GM19467 (cell line): ENCODE results near the gene STATH.
"Not testable (repeated sequence)": the region's sequence is repeated elsewhere in the genome, so short reads cannot be mapped to it uniquely, and the experiment has no call there.

ENCODE experiments used
- ATAC-seq: cut with Tn5 transposase; IDR thresholded peaks from one replicate; pipeline ENCODE4 v1.9.1; 2021; ENCODE audit warnings: mild to moderate bottlenecking, moderate library complexity; ENCODE audit not compliant: unreplicated experiment

The STATH gene, protein sequence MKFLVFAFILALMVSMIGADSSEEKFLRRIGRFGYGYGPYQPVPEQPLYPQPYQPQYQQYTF

DNA sequence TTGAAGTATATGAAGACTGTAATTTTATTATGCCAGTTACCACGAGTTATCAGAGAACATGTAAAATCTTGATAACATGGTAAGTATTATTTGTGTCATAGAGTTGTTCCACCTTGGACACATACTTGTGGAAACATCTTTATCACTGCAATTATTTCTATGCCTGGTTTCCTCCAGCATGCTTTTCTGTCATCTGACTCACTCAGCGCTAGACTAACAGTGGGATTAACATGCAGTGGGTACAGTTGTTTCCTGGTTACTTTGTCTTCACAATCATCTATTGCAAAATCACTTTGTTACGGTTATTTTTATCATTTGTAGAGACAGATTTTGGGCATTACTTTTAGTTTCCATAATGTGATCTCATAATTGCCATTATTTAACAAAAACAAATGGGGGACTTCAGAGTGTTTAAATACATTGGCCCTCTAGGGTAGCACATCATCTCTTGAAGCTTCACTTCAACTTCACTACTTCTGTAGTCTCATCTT is at the start of gene STATH:
Gene STATH (plus strand): TSS at position 441 of the 491 bp plus-strand sequence. CDS start 2,472 bp downstream, outside the sequence.
- no peak for ATAC-seq

DNA sequence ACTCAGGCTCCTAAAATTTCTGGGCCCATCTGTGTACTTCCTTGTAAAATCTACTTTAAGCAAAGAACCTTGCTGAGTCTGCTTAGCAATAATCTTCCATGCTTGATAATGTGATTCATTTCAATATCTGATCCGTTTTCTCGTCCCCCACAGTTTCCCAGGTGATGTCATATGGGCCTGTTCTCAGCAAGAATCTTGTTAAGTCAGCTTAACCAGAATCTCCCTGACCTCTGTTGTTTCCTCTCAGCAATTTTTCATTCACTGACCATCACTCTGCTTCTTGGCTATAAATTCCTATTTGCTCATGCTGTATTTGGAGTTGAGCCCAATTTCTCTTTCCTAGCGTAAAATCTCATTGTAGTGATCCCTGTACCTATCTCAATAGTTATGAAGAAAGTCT is 44.2 kb upstream of the STATH start:
- no peak for ATAC-seq

DNA sequence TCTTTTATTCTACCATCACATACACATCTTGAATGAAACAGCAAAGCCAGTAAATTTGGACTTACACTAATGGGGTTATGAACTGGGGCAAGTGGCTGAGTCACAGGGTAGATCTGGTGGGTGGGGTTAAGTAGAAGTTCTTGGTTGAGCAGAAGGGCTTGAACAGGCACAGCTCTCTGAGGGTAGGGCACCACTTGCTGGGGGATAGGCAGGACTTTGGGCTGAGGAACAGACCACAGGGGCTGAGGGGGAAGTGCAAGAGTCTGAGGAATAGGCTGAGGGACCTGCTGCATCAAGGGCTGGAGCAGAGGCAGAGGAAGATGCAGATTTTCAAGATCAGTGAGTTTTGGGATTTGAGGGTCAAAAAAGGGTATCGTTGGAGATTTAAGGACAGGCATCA is 38.6 kb upstream of the STATH start:
- no peak for ATAC-seq

DNA sequence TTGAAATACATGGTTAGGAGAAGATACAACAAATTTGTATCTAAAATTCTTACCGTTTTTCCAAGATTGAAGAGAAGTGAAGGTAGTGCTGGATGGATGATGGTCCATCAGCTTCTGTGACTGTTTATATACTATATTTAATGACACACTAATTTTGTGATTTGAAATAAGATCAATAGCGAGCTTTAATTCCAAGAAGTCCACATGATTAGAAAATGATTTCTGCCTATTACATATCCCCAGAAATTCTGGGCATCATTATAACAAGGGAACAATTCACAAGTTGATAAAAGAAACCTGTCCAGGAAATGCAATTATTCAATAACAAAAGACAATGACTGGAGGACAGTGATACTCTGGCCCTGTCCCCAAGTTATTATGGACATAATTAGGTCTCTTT is 30.1 kb upstream of the STATH start, which contains the start of gene CSN2:
Gene CSN2 (minus strand): TSS at position 101 of the 400 bp plus-strand sequence. CDS start 4,733 bp downstream, outside the sequence.
- no peak for ATAC-seq

DNA sequence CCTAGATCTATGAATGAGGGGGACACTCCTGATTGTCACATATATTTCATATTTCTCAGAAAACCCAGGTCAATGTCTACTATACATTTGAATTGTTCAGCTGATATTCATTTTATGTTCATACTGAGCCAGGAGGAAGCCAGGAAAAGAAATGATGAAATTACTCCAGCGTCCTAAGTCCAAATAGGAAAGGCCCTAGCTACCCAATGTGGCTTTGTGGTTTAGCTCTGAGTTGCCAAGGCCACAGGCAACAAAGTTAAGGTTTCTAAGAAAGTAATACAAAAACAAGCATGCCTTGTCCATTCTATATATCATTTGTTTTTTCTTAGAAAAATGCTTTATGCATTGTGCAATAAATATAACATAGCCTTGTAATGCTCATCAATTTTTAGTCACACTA is 25.7 kb upstream of the STATH start:
- ATAC-seq = no peak

DNA sequence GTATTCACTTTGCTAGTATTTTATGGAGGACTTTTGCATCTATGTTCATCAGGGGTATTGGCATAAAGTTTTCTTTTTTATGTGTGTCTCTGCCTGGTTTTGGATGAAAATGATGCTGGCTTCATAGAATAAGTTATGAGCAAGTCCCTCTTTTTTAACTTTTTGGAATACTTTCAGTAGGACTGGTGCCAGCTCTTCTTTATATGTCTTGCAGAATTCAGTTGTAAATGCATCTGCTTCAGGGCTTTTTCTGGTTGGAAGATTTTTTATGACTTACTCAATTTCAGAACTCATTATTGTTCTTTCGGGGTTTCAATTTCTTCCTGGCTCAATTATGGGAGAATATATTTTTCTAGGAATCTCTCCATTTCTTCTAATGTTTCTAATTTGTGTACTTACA is 21.1 kb upstream of the STATH start:
- ATAC-seq = no peak

DNA sequence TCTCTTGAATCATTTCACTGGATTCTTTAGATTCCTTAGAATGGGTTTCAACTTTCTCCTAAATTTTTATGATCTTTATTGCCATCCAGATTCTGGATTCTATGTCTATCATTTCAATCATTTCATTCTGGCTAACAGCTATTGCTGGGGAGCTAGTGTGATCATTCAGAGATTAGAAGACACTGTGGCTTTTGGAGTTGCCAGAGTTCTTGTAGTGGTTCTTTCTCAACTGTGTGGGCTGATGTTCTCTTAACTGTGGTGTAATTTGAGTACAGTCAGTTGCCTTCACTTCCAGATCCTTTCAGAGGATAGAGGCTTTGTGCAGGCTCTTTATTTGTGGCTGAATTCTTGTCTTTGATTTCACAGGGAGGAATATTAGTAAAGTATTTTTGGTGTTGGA is 18.2 kb upstream of the STATH start:
- no peak for ATAC-seq

DNA sequence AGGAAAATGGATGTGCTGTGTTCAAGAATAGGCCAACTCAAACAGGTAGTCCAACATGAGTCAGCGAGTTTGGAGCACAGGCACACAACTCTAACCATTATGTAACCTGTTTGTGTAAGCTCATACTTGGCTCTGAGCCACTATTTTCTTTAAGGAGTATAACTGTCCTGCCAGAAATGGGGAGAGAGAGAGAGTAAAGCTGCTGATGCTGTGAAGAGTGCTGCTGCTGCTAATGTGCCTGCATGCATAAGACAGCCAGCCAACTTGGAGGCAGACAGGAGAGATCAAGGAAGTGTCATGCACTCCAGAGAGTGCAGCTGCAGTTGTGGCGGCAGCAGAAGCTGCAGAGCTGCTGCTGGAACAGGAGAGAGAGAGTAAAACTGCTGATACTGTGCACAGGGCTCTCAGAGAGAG is 11.7 kb upstream of the STATH start:
- no peak for ATAC-seq

DNA sequence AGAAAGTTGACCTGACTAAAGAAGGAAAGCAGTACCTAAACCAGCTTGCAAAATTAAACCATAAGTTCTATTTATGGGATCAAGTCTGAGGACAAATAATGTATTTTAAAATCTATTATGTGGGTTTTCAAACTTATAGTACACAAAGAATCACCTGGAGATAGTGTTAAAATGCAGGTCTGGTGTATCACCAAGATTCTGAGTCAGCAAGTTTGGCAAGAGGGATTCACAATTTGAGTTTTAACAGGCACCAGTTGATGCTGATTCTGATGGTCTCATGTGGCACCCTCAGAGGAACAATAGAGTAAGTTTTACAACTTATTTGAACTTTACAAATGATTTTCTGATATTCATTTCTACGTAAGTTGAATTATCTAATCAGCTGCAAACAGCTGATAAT is 9.1 kb upstream of the STATH start:
- no peak for ATAC-seq

DNA sequence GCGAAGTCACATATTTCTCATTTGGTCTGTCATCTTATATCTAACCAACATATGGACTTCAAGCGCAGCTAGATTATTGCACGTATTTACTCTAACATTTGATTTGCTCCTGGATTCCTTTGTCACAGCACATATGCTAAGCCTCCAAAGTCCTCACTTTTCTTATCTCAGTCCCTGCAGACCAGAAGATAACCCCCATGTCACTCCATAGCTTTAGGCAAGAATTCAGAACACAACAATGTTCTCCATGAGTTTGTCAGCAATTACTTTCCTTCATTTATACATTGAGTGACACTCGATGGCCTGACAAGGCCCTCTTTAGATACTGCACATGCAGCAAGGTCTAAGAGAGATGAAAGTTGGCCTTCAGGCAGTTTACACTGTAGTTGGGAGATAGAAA is 4.8 kb upstream of the STATH start:
- ATAC-seq = no peak

DNA sequence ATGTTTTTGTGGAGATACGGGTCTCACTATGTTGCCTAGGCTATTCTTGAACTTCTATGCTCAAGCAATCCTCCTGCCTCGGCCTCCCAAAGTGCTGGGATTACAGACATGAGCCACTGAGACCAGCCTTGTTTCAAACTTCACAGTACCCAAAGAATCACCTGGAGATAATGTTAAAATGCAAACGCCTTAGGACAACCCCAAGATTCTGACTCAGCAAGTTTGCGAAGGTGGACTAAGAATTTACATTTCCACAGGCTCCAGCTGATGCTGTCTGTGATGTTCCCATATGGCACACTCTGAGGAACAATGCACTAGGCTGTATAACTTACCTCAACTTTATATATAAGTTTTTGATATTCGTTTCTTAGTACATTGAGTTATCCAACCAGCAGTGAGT is 984 bp upstream of the STATH start:
- no peak for ATAC-seq

DNA sequence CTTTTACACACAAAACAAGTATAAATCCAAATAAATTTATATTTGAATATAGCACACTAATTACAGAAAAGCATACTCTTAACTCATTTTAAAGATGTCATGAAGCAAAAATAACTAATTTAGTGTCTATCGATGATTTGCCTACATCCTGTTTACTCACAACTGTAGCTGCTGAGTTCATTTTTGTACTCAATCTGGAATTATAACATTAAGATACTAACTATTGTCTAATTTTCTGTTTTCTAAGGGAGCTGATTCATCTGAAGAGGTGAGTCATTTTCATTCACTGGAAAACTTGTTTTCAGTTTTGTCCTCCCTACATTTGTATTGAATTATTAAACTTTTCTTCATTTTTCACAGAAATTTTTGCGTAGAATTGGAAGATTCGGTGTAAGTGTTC is 3.7 kb downstream of the STATH start:
- ATAC-seq = no peak

DNA sequence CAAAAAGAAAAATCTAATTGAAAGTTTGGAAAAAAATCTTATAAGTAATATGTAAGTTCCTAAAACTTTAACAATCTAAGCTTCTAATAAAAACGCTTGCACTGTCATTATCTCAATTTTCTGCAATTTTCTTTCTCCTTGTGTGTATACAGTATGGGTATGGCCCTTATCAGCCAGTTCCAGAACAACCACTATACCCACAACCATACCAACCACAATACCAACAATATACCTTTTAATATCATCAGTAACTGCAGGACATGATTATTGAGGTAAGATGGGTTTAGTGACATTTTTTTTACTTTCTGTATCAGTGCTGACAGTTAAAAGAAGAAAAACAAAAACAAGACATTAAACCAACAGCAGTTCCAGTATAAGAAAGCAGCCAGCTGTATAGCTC is 4.9 kb downstream of the STATH start:
- ATAC-seq = no peak

DNA sequence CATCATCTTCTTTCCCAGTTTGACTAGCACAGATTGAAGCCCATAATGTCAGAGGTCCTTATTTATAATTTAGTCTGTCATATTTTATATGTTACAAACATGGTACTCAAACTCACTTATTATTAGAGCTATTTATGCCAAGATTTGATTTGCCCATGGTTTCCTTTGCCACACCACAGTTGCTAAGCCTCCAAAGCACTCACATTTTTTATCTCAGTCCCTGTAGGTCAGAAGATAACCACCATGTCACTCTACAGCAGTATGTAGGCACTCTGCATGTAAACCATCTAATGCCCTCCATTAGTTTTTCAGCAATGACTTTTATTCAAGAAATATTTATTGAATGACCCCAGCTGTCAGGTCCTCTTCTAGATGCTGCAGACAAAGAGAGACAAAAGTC is 6.7 kb downstream of the STATH start:
- no peak for ATAC-seq

DNA sequence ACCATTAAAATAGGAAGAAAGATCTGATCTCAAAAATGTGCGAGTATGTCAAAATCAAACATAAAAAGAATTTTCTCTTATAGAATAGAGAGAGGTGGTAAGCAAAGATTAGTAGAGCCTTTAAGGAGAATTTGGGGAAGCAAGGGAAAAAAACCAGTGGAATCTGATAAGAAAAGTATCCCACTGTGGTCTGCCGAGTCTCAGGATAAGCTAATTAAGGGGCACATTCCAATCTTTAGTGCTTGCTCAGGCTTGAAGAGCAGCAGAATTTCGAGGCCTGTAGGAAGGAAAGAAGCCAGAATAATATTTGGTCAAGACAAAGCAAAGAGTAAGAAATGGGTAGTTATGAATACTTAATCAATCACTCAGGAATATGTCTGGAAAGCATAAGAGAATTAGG is 13.0 kb downstream of the STATH start:
- no peak for ATAC-seq

DNA sequence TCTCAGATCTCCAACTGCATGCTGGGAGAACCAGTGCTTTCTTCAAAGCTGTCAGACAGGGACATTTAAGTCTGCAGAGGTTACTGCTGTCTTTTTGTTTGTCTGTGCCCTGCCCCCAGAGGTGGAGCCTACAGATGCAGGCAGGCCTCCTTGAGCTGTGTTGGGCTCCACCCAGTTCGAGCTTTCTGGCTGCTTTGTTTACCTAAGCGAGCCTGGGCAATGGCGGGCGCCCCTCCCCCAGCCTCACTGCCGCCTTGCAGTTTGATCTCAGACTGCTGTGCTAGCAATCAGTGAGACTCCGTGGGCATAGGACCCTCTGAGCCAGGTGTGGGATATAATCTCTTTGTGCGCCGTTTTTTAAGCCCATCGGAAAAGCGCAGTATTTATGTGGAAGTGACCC is 23.2 kb downstream of the STATH start:
- ATAC-seq = not testable (repeated sequence)

DNA sequence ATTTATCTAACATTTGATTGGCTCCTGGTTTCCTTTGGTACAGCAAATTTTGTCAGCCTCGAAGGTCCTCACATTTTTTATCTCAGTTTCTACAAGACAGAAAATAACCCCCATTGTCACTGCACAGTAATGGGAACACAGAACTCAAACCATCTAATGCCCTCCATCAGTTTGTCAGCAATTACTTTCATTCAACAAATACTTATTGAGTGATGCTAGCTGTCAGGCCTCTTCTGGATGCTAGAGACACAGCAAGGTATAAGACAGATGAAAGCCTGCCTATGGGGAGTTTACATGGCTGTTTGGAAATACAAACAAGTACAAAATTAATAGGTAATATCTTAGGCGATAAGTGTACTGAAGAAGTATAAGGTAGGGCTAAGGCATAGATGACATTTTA is 27.5 kb downstream of the STATH start:
- no peak for ATAC-seq

DNA sequence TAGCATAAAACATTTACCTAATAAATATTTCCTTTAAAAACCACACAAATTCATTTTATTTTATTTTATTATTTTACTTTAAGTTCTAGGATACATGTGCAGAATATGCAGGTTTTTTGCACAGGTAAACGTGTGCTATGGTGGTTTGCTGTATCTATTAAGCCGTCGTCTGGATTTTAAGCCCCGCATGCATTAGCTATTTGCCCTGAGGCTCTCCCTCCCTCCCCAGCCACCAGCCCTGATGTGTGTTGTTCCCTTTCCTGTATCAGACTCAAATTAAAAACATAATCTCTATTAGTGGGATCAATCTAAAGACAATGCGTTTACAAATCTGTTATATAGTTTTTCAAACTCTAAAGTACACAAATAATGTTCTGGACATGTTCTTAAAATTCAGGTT is 31.2 kb downstream of the STATH start:
- no peak for ATAC-seq

DNA sequence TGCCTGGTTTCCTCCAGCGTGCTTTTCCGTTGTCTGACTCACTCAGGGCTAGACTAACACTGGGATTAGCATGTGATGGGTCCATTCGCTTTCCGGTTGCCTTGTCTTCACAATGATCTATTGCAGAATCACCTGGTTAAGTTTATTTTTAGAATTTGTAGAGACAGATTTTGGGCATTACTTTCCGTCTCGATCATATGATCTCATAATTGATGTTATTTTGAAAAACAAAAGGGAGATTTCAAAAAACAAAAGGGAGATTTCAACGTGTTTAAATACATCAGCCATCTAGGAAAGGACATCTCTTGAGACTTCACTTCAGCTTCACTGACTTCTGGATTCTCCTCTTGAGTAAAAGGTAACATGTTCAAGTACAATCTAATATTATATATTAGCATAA is 32.4 kb downstream of the STATH start, which contains the start of gene HTN3:
Gene HTN3 (plus strand): TSS at position 301 of the 400 bp plus-strand sequence. CDS start 2,282 bp downstream, outside the sequence.
- not testable (repeated sequence) for ATAC-seq

DNA sequence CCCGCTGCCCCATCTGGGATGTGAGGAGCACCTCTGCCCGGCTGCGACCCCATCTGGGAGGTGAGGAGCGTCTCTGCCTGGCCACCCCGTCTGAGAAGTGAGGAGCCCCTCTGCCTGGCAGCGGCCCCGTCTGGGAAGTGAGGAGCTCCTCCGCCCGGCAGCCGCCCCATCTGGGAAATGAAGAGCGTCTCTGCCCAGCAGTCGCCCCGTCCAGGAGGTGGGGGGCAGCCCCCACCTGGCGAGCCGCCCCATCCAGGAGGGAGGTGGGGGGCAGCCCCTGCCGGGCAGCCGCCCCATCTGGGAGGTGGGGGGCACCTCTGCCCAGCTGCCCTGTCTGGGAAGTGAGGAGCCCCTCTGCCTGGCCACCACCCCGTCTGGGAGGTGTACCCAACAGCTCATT is 41.8 kb downstream of the STATH start:
- ATAC-seq = not testable (repeated sequence)

DNA sequence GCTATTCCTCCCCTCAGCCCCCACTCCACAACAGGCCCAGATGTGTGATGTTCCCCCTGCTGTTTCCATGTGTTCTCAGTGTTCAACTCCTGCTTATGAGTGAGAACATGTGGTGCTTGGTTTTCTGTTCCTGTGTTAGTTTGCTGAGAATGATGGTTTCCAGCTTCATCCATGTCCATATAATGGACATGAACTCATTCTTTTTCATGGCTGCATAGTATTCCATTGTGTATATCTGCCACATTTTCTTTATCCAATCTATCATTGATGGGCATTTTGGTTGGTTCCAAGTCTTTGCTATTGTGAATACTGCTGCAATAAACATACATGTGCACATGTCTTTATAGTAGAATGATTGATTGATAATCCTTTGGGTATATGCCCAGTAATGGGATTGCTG is 44.2 kb downstream of the STATH start:
- ATAC-seq = not testable (repeated sequence)

DNA sequence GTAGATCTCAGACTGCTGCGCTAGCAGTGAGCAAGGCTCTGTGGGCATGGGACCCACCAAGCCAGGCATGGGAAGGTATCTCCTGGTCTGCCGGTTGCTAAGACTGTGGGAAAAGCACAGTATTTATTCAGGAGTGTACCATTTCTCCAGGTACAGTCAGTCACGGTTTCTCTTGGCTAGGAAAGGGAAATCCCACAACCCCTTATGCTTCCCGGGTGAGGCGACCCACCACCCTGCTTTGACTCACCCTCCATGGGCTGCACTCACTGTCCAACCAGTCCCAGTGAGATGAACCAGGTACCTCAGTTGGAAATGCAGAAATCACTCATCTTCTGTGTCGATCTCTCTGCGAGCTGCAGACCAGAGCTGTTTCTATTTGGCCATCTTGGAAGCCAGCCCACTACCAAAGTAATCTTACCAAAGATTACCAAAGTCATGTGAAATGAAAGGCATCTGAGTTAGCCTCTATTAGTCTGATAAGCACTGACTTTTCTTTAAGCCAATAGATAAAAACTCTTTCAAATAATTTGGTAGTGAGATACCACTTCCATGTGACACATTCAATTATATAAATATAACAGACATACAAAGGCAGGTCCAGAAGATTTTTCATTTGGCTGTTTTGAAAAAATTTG is 46.0 kb downstream of the STATH start:
- no peak for ATAC-seq

DNA sequence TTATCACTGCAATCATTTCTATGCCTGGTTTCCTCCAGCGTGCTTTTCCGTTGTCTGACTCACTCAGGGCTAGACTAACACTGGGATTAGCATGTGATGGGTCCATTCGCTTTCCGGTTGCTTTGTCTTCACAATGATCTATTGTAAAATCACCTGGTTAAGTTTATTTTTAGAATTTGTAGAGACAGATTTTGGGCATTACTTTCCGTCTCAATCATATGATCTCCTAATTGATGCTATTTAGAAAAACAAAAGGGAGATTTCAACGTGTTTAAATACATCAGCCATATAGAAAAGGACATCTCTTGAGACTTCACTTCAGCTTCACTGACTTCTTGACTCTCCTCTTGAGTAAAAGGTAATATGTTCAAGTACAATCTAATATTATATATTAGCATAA is 54.4 kb downstream of the STATH start, which contains the start of gene HTN1:
Gene HTN1 (plus strand): TSS at position 301 of the 400 bp plus-strand sequence. CDS start 2,639 bp downstream, outside the sequence.
- ATAC-seq = not testable (repeated sequence)
